A204.1 (cell line): ENCODE results near the gene MORF4L1.
"Not testable (repeated sequence)": the region's sequence is repeated elsewhere in the genome, so short reads cannot be mapped to it uniquely, and the experiment has no call there.

Source experiments
- FAIRE-seq: peaks from 2 replicates; lab custom pipeline; 2012; peaks lifted over from hg19 to GRCh38; lab: Jason Lieb, UNC

Gene MORF4L1

DNA sequence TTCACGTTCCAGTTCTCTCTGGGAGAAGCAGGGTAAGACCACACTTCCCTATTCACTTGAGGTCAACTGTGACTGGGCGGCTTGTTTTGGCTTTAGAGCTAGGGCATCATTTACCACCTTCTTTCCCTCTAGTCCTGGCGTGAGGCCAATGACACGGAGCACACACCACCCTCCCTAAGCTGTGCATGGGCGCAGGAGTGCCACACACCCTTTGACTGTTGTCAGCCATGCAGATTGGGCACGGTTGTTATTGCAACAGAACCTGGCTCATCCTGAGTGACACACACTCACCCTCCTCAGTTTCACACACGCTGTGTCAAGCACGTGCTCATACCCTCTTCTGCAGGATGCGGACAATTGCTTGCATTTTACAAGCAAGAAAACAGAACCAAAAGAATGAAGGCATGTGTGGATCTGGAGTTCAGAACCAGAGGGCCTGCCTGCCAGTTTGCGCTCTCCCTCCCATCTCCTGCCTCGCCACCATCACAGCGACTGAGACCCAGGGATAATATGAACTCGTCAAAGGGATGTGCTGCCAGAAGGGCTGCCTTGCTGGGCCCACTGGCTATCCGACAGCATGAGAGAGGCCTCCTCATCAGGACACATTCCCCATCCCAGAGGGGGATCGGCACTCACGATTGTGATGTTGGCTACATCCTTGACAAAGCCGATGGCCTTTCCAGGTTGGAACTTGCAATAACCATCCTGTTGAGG, 54.5 kb downstream of the MORF4L1 start:
- FAIRE-seq = no peak

DNA sequence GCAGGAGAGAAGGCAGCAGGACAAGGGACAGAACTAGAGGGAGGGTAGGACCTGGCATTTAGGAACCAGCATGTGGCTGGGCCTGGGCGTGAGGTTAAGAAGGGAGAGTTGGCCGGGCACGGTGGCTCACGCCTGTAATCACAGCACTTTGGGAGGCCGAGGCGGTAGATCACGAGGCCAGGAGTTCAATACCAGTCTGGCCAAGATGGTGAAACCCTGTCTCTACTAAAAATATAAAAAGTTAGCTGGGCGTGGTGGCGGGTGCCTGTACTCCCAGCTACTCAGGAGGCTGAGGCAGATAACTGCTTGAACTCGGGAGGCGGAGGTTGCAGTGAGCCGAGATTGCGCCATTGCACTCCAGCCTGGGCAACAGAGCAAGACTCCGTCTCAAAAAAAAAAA, 55.5 kb downstream of the MORF4L1 start:
- not testable (repeated sequence) for FAIRE-seq

DNA sequence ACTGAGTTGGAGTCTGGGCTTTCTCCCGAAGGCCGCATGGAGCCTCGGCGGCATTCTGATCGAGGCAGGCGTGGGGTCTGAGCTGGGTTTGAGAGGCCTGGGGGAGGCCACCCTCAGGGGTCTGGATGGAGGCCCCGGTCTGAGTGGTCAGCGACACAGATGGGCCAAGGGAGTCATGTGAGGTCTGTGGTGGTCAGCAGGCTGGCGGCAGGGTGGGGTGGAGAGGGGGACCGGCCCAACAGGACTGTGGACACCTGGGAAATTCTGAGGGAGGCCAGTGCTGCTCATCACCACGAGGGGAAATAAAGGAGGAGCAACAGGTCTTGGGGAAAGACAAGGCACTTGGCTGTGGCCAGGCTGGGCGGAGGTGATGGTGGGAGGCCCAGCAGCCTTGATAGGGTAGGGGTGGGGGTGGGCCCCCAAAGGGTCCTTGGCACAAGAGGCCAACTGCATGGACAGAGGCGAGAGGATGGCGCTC, 56.0 kb downstream of the MORF4L1 start:
- no peak for FAIRE-seq

DNA sequence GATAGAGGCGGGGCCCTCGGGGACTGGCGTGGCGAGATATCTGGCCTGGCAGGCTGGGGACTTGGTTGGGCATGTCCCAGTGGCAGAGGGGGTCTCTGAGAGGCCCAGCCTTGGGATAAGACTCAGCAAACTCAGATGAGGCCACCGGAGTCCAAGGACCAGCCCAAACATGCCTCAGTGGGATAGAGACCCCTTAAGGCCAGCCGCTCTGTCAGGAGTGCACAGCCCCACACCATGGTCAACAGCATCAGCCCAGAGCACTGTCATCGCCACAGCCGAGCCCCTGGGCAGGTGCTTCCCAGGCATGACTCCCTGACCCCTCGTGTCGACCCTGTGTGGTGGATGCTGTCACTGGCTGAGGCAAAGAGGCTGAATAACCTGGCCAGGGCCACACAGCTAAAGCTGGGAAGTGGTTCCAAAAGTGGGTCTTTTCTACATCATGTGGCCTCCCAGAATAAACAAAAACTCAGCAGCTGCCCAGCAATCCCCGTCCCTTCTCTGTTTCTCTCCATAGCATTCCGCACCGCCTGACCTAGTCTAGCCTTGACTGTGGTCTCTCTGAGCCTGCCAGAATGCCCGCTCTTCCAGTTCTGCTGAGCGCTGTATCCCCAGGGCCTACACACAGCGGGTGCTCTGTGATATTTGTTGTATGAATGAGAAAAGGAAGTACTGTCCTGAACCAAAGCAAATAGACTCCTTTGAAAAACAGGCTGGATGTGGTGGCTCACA, 57.0 kb downstream of the MORF4L1 start:
- no peak for FAIRE-seq

DNA sequence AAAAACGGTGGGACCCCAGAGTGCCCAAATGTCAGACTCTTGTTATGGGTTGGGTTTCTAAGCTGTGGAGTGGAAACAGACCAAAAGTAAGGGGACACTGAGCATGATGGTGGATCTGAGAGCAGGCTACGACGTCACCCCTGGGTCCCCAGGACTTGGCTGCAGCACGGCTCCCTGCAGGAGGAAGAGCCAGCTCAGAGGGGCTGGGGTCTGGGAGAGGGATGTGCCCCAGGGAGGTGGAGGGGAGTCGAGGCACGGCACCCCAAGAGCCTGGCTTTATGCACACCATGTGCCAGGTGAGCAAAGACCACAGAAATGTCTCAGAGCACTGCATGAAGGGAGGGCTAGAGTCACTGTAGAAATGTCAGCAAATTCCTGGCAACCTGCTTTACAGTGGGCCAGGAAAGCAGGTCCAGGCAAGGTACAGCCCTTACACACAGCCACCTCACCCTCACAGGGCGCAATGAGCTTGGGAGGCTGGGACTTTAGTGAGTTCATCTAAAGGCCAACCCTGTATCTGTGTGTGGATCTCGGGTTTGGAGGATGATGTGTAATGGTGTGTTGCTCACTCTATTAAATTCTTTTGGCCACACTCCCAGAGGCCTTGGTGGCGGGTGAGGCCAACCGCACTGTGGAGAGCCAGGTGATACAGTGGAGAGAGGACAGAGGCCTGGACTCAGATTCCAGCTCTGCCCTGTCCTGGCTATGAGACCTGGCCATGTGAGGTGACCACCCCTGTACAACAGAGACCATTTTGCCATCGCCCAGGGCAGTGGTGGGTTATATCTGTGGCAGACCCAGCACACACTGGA, 58.1 kb downstream of the MORF4L1 start:
- no peak for FAIRE-seq

DNA sequence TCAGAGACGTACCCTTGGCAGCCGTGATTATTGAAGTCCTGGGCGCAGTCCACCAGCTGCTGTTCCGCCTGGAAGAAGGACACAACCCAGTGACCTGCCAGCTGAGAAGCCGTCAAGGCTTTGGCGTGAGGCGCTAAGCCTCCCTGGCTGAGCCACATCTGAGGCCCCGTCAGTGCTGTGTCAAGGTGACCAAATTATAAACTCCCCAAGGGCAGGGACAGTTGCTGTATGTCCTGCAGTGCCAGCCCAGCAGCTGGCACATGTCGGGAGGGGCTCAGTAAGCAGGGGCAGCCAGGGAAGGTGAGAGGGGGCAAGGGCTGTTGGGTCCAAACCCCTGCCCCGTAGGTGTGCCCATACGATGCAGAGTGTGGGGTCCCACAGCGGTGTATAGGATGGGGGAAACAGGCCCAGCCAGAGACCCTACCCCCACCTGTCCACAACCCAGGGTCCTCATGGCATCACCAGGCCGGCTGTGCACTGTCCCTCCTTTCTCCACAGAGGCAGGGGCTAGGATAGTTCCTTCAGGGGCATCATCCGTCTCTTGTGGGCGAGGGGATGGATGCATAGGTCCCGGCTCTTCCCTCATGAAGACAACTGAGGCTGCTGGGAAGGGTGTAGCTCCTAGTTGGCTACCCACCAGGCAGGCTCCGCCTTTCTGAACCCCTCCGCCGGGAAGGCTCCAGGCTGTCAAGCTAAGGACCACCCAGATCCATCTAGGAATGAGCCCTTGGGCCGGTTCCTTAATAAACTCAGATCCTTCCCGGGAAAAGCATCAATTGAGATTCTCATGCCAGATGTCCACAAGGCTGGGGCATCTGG, 59.0 kb downstream of the MORF4L1 start:
- FAIRE-seq = no peak

DNA sequence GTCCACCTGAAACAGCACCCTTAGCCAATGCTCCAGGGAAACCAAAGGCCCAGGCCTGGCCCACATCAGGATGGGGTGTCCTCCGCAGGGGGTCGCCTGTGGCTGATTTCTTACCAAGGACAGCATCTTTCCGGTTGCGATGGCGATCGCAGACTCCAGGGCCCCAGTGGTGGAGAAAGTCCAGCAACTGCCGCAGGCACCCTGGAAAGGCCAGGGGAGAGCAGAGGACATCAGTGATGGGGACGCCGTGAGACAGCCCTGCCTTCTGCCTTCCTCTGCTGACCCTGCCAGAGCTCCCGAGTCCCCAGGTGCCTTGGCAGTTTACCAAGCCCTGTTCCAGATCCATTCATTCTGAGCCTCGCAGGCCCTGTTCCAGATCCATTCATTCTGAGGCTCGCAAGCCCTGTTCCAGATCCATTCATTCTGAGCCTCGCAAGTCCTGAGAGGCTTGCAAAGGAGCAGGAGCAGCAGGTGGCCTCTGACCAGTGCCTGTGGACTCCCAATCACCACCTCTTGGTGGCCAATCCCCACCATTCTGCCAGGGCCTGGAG, 59.6 kb downstream of the MORF4L1 start:
- no peak for FAIRE-seq

DNA sequence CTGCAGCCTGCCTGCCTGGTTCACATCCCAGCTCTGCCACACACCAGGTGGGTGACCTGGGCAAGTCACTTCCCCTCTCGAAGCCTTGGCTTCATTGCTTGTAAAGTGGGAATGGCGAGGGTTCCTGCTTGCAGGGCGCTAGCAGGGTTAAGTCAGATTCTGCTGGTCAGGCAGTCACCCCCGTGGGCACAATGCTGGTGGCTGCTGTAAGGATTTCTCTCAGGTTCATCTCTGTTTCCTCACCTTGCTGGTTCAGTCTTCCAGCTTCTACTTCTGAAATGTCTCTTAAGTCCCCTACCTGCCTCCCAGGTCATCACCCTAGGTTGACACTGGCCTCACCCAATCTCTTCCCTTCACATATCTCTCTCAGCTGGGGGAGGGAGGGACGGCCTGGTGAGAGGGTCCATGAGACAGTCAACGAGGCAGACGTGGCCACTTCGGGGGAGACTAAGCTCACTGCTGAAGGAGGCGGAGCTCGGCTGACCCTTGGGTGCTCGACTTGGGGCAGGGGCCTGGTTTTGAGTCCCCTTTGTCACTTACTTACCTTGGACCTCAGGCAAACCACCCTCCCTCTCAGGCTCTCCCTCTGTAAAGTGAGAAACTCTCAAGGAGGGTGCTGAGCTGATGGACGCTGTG, 60.6 kb downstream of the MORF4L1 start:
- FAIRE-seq = no peak

DNA sequence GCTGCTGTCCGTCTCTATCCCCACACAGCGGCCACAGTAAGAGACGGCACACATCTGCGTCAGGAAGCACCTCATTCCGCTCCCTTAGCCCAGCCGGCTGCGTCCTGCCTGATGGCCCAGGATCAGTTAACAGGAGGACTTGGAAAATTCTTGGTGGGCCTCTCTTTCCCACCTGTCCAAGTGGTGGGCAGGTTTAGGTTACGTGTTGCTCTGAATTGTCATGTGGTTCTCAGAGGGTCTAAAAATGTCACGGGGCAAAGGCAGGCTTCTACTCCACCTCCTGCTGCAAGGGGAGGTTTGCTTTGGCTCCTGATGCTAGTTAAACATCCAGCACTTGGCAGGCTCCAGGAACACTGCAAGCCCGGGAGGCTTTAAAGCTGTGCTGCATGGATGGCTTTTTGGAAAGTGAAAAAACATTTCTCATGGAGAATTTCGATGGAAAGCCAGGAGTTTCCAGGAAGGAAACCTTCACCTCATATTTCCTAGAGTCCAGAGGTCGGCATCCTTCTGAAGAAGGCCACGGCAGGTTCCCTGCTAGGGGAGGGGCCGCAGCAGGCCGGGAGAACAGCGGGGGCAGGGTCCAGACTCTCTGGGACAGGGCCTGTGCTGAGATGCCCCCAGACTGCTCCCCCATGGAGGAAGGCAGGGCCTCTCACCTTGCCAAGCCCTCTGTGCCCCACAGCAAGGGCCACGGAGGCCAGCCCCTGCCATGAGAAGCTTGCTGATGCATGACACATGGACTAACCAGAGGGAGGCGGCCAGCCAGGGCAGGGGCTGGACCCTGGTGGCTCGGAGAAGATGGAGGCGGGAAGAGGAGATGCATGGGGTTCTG, 61.3 kb downstream of the MORF4L1 start:
- FAIRE-seq = no peak

DNA sequence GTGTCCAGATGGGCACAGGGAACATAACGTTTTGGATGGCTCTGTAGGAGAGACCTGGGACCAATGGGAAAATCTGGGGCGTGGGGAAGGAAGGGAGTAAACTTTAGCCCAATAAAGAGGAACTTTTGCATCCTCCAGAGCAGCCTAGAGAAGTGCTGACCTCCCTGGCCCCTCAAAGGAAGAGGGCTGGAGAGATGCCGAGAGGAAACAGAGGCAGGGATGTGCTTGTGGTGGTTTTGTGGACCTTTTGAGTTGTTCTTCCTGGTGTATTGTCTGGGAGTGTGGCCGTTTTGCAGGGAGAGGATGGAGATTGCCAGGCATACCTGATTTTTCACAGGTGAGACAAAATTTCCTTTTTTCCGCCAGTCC, 61.9 kb downstream of the MORF4L1 start:
- no peak for FAIRE-seq

DNA sequence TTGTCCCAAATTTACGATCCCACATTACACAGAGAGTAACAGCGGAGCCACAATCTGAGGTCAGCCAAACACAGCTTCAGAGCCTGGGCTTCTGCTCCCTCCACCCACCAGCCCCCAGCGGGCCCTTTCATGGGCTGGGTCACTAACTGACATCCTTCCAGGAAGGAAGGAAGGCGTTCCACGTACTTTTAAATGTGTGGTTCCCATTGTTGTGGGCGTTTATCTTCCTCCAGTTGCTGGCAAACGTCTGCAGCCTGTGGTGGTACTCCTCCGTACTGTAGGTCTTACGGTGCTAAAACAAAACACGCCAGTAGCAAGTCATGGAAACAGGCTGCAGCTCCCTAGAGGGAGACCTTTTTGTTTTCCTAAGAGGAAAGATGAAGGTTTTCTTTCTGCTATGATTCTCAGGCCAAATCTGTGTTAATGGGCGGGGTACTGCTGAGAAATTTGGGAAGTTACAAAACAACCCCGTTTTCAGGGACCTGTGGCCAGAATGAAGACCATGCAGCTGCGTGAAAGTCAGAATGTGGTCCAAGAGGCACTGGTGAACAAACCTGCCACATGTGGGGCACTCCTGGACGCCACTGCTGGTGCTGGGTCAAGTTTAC, 64.5 kb downstream of the MORF4L1 start:
- FAIRE-seq = no peak

DNA sequence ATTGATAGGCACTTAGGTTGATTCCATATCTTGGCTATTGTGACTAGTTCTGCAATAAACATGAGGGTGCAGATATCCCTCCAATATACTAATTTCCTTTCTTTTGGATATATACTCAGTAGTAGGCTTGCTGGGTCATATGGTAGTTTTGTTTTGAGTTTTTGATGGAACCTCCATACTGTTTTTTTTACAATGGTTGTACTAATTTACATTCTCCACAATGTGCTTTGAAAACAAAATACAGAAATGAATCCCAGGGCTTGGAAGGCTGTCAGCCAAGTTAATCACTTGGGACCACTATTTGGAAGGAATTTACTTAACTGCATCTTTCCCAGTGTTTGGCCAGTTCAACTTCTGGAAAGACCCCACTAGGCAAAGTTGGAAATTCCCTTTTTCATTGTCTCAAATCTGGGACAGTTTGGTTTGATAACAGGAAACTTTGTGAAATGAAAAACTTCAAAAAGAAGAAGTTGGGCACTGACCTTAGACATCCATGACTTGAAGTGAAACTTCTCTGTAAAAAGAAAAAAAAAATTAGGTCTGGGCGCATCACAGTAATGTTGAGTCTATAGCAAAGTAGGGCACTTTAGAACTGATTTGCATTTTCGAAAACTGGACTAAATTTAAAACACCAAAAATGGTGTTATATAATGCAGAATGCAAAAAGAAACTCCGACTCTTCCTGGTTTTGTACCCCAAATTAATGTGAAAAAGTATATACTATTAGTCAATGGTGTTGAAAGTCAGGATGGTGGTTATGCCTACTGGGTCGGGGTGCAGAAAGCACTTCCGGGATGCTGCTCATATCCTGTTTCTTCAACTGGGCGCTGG, 66.2 kb downstream of the MORF4L1 start:
- no peak for FAIRE-seq

DNA sequence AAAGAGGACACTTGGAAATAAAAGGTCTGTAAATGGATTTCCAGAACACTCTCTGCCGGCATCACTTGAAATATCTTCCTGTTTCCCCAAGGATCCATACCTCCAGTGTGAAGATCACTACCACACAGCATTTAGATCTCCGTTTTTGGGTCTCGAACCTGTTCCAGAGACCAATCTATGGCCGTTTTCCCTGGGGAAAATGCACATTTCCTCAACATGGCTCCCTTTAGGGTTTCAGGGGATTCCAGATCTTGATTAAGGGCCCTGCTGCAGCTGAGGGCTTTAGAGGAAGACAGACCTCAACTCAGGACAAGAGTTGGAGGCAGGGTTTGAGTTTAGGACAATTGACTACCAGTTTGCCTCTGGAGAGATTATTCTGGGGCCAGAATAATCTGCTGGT, 70.1 kb downstream of the MORF4L1 start:
- FAIRE-seq = no peak

DNA sequence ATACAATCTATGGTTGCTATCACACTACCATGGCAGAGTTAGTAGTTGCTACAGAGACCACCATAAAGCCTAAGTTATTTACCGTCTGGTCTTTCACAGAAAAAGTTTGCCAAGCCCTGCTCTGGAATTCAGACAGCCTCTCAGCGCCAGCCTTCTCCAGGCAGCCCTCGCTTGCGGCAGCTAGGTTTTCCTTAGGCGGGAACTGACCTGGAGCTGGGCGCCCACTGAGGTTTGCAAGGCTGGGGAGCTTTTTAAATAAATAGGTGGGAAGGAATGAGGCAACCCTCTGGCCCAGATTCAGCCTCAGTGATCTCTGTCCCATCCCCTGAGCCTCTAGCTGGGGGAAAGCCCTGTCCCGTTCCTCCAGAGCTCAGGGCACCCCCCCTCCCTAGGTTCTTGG, 71.0 kb downstream of the MORF4L1 start:
- no peak for FAIRE-seq

DNA sequence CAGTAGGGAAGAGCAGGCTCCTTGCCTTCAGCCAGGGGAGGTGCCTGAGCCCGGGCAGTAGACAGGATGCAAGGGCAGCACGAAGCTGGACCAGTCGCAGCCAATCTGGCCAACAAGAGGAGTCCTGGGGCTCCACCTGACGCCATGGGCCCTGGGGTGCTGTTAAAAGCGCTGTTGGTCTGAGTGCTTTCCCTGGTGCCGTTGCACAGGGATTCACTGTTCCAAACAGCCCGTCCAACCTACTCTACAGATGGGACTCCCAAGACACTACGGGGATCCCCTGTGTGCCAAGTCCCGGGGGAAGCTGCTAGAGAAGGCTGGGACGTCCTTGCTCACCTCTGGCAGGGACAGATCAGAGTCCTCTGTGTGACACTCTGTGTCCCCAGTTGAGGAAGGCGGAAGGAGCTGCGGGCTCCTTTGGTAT, 71.5 kb downstream of the MORF4L1 start:
- no peak for FAIRE-seq

DNA sequence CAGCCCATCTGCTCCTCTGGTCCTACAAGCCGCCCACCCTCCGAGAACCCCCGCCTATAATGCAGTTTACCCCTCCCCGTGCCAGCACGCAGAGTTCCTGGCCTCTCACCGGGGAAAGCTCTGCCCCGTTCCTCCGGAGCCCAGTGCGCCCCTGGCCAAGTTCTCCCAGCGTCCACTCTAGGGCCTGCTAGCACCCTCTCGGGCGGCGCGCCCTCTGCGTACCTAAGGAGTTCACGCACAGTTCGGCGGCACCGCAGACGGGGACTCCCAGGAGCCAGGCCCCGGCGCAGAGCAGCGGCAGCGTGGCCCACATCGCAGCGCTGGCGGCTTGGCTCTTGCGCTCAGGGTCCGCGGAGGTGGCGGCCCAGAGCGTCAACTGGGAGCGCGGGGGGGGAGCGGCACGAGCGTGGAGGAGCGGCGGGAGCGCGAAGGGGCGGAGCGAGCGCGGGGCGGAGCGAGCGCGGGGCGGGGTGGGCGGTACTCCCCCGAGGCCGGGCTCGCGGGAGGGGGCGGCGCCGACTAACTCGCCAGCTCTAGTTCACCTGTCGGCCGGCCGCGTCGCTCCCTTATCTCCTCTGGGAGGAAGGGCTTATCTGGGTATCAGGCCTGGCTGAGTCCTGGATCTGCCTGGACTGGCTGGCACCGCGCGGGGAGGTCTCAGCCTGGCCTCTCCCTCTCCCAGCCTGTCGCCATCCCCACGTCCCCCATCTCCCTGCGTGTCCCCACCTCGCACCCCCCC, 72.1 kb downstream of the MORF4L1 start, which contains the start of gene CTSH:
CTSH (minus strand) TSS at position 378 of the 739 bp plus-strand sequence; CDS start at position 313, 65 bp downstream.
- FAIRE-seq = no peak

DNA sequence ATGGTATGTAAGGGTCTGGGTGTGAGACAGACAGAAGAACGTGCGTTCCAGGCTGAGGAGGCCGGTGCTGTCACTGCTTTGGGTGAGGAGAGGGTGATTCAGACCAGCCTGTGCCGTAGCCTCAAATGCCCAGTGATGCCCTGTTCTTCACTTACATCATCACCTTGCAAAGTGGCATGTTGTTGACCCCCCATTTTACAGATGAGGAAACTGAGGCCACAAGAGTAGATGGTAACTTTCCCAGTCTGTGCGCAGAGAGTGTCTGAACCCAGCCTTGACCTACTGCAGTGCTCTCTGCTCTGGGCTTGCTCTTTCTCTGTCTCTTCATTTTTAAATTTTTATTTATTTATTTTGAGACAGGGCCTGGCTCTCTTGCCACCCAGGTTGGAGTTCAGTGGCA, 73.8 kb downstream of the MORF4L1 start:
- no peak for FAIRE-seq

DNA sequence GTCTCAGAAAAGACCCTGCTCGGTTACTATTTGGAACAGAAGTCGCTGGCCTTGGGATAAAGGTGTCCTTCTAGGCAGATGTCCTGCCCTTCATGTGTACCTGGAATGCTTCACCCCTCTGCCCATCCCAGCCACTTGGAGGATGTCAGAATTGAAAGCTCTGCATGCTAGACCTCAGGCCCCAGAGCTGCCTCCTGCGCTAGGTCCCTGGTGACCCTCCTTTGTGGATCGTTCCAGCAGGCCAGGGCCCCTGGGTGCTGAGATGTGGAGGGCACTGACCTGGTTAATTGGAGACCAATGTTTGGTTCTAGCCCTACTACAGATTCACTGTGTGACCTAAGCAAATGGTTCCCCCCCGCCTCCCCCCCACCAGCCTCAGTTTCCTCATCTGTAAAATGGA, 74.8 kb downstream of the MORF4L1 start:
- no peak for FAIRE-seq
